ENCODE measurements around the gene GABRR2.

The GABRR2 gene

DNA sequence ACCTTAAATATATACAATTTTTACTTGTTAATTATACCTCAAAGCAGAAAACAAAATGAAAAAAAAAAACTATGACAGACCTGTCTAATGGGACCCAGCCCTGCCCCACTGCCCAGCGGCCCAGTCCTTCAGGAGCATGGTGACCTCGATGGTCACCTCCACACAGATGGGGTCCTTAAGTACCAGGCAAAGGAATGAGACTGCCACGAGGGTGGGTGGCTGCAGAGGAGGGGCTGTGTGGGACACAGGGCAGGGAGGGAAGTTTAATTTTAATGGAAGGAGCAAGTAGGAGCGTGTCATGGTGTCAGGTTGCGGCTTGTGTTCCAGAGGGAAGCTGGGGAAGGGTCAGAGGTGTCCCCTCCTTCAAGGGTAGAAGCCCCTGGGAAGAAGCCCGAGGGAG, 28.6 kb downstream of the GABRR2 start:
- Mint-ChIP-seq H3K9me3 (no peaks in the 10 kb centered on the region), H3K27ac (no peak overlapping the region), H3K4me3 (no peak overlapping the region), H3K27me3 (no peaks in the 10 kb centered on the region), H3K4me1 (no peaks in the 10 kb centered on the region)
- no peak for DNase-seq
- ATAC-seq = no peak

DNA sequence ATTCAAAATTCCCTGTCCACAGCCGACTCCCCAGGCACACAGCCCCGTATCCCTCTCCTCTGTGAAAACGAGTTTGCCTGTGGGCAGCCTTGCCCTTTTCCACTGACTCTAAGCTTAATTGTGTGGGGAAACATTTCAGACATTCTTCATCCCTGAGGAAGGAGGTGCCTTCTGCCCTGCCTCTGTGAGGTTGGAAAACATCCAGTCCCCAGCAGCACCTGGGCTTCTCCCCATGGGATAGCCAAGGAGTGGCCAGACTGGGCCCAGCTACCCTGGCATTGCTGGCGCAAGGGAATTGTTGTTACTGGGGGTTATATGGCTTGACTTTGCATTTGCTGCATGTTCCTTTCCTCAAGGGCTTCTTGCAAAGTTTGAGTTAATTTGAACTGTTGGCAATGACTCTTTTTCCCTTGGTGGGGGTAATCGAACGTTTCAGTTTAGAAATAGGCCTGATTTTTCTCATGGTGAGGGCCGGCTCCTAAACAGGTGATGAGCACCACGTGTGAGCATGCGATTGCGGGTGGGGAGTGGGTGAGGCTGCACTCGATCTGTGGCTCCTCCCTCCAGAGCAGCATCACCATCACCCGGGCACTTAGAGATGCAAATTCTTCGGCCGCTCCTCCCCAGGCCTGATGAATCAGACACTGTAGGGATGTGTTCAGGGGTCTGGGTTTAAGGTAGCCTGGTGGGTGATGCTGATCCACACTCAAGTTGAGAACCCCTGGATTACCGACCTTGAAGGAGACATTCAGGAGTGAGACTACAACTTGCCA, 29.9 kb downstream of the GABRR2 start:
- Mint-ChIP-seq H3K27me3 (no peaks in the 10 kb centered on the region), H3K27ac (no peak overlapping the region), H3K9me3 (no peaks in the 10 kb centered on the region), H3K4me1 (no peaks in the 10 kb centered on the region), H3K4me3 (no peak overlapping the region)
- DNase-seq (no peak), ATAC-seq (no peak)

DNA sequence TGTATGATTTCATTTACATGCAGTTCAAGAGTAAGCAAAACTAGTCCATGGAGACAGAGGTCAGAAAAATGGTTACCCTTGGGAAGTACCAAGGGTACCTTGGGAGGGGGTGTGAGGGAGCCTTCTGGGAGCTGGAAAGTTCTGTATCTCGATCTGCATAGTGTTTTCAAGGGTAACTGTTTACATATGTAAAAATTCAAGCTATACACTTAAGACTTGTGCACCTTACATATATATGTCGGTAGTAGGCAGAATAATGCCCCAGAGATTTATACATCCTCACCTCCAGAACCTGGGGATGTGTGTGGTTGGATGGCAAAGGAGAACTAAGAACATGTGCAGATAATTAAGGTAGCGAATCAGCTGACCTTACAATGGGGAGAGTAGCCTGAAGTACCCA, 31.0 kb downstream of the GABRR2 start:
- Mint-ChIP-seq H3K27me3 (no peaks in the 10 kb centered on the region), H3K9me3 (no peaks in the 10 kb centered on the region), H3K4me3 (no peak overlapping the region), H3K27ac (no peak overlapping the region), H3K4me1 (no peaks in the 10 kb centered on the region)
- DNase-seq (no peak), ATAC-seq (no peak)

DNA sequence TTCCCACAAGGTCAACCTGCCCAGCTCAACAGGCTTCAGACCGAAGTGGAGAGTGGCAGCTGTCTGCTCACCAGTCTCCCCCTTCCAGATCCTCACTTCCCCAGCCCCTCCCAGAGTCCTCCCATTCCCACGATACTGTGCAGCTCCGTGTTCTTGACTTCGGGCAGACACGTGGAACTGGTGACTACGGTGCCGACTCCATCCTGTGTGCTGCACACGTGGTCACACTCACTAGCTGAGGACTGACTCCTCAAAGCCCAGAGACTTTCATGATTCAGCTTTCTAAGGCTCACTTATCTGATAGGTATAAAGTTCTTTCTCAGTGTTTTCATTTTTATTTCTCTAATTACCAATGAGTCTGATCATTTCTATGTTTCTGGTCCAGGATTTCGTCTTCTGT, 32.4 kb downstream of the GABRR2 start:
- DNase-seq (no peak), ATAC-seq (no peak)
- peaks cover 8% of the 10 kb centered on the region for H3K4me1 Mint-ChIP-seq
- H3K4me3 Mint-ChIP-seq = no peak overlapping the region
- no peak overlapping the region for H3K27ac Mint-ChIP-seq
- H3K9me3 Mint-ChIP-seq = no peaks in the 10 kb centered on the region
- no peaks in the 10 kb centered on the region for H3K27me3 Mint-ChIP-seq

DNA sequence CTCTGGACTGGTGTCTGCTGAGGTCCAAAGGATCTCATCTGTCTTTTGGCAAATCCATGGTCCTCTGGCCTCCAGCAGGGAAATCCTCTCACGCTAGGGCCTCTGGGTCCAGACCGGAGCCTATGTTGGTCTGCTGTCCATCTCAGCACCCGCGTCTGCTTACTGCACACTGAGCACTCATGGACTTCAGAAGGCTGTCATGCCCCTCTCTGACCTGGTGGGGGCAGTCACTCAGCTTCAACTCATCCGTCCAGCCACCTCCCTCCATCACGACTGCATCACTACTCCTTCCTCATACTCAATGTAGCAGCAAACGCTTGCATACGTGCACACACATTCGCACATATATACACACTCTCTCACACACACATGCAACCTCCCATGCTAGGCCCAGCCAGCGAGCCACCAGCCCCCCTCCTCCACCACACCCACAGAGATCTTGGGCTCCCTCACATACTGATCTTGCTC, 33.3 kb downstream of the GABRR2 start:
- ATAC-seq = peak; percentile 83
- DNase-seq = peak; percentile 21 to 46
- H3K4me3 Mint-ChIP-seq = no peak overlapping the region

DNA sequence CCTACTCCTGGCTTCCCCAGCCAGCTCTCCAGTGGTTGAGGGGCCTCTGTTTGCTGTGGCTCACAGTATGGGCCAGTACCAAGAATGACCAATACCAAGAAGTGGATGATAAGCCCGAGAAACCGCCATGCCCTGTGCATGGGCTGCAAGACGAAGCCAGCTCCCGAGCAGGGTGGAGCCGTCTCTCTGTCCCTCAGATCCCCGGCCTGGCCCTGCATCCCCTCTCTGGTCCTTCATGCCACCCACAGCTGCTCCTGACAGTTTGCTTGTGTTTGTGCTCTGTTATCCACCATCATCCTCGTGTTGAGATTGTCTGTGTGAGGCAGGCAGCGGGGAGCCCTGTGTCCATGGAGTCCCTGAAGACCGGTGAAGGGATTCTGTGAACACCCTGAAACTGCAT, 36.1 kb downstream of the GABRR2 start:
- ATAC-seq (no peak), DNase-seq (no peak)
- Mint-ChIP-seq H3K4me1 (peaks cover 8% of the 10 kb centered on the region), H3K9me3 (no peaks in the 10 kb centered on the region), H3K4me3 (no peak overlapping the region), H3K27ac (no peak overlapping the region), H3K27me3 (no peaks in the 10 kb centered on the region)

More for the DNA sequence above, 33.3 kb downstream of the GABRR2 start:
- Mint-ChIP-seq H3K27me3 (no peaks in the 10 kb centered on the region), H3K27ac (no peak overlapping the region), H3K4me1 (peaks cover 8% of the 10 kb centered on the region), H3K9me3 (no peaks in the 10 kb centered on the region)

DNA sequence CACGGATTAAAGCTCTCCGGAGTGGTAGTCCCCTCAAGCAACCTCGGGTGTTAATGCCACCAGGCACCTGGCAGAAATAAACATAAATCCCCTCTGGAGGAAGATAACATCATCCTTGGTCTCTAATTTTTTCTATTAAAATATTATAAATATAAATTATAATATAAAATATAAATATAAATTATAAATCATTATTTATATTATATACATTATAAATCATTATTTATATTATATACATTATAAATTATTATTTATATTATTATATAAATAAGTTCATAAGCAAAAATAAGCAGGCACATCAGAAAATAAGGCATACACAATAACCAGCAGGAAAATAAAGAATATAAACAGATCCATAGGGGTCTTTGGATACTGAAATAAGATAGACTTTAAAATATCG, 39.2 kb downstream of the GABRR2 start:
- DNase-seq (no peak), ATAC-seq (no peak)
- Mint-ChIP-seq H3K27me3 (no peaks in the 10 kb centered on the region), H3K9me3 (no peaks in the 10 kb centered on the region), H3K27ac (no peak overlapping the region), H3K4me3 (no peak overlapping the region), H3K4me1 (peaks cover 8% of the 10 kb centered on the region)

DNA sequence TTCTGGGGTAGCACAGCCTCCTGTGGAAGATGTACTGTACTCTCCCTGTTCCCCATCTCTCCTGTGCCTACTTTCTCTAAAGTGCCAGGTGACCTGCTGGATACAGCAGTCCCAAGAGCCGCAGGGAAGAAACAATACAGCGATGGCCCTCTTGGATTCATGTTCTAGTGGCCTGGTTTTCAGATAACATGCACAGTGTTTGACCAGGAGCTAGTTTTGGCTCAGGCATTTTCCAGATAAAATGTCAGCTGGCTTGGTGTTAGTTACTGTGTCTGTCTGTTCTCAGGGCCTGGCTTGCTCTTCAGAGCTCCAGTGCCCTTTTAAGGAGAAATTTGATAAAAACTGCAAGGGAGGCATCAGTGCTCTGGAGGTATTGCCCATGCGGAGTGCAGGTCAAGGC, 41.3 kb downstream of the GABRR2 start:
- no peak for ATAC-seq
- no peaks in the 10 kb centered on the region for H3K27me3 Mint-ChIP-seq
- no peak overlapping the region for H3K4me3 Mint-ChIP-seq

DNA sequence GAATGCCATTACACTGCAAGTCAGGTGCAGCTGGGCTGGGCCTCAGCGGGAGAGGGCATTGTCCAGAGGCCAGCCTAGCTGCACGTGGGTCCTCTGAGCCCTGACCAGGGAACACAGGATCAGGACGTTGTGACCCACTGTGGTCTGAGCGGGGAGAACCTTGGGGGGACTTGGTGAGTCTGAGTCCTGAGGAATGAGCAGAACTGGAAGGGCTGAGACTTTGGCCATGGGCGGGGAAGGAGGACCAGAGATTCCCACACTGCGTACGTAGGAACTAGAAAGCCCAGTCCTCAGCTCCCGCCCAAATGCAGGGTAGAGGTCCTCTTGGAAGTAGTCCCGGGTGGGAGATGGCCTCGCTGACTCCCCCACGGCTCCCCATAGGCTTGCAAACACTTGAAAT, 42.5 kb downstream of the GABRR2 start:
- no peak for ATAC-seq
- Mint-ChIP-seq H3K4me1 (no peaks in the 10 kb centered on the region), H3K27ac (no peak overlapping the region), H3K9me3 (no peaks in the 10 kb centered on the region), H3K4me3 (no peak overlapping the region), H3K27me3 (no peaks in the 10 kb centered on the region)
- DNase-seq = no peak

More for the DNA sequence above, 41.3 kb downstream of the GABRR2 start:
- no peak for DNase-seq
- H3K4me1 Mint-ChIP-seq = peaks cover 6% of the 10 kb centered on the region
- H3K9me3 Mint-ChIP-seq = no peaks in the 10 kb centered on the region
- no peak overlapping the region for H3K27ac Mint-ChIP-seq

DNA sequence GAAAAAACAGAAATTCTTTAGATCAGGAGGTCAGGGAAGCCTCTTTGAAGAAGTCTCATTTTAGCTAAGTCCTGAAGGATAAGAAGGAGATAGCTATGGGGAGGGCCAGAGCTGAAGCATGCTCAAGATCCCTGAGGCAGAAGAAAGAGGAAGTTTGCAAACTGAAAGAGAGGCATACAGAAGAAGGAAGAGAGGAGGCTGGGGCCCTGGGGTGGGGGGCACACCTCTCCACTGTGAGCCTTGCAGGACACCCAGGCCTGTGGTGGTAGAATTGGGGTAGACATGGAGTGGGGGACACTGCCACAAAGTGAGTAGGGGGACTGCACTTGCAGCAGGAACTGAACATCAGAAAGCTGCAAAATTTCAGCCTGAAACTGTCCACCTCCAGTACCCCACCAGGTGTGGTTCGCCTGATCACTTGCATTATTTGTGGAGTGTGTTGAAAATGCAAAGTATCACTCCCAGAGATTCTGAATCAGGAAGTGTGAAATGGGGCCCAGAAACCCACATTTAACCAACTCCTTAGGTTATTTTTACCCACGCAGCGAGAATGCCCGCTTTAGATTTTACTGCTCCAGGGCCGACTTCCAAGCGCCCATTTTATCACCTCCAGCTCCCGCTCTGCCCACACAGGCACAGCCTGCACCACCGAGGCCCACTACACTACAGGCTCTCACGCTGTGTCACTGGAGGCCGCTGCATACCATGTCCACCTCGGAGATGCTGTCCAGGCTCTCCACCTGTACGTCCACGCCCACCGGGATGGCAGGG, 44.0 kb downstream of the GABRR2 start:
- ATAC-seq = no peak
- H3K9me3 Mint-ChIP-seq = no peaks in the 10 kb centered on the region
- no peaks in the 10 kb centered on the region for H3K4me1 Mint-ChIP-seq
- DNase-seq = no peak
- H3K27ac Mint-ChIP-seq = no peak overlapping the region
- no peak overlapping the region for H3K4me3 Mint-ChIP-seq
- no peaks in the 10 kb centered on the region for H3K27me3 Mint-ChIP-seq

DNA sequence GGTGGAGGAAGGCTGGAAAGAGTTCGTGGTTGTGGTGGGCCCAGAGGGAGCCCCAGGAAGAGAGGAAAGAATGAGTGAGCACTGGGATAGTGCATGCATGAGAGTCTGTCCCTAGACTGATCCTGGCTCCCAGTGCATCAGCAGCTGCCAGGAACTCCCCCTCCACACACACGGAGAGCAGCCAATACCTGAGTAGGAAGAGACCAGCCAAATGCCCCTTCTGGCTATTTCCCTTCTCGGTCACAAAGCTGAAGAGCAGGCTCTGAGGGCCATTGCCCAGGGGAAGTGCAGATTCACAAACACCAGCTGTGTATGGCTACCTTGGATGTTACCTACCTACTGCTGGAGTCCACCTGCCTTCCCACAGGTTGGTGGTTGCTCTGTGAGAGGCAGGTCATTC, 45.1 kb downstream of the GABRR2 start:
- no peak overlapping the region for H3K27ac Mint-ChIP-seq

DNA sequence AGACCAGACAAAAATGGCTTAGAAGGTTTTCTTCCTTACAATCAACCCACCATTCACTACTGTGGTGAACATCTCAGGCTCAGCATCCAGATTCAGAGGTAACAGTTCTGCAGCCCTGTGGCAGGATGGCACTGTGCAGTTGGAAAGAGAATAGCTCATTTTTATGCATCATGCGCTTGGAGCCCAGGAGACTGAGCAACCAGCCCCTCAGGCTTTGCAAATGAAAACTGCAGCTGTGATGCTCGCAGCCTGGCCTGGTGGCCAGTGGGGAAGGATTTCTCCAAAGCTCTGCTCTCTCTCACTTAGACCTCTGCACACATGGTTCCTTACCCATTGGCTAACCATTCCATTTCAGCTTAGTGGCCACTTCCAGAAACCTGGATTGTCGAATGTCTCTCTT, 45.8 kb downstream of the GABRR2 start:
- ATAC-seq = no peak
- Mint-ChIP-seq H3K27me3 (no peaks in the 10 kb centered on the region), H3K4me1 (no peaks in the 10 kb centered on the region), H3K4me3 (no peak overlapping the region), H3K9me3 (no peaks in the 10 kb centered on the region), H3K27ac (no peak overlapping the region)
- no peak for DNase-seq

More for the DNA sequence above, 45.1 kb downstream of the GABRR2 start:
- DNase-seq (no peak), ATAC-seq (no peak)
- Mint-ChIP-seq H3K9me3 (no peaks in the 10 kb centered on the region), H3K4me3 (no peak overlapping the region), H3K27me3 (no peaks in the 10 kb centered on the region), H3K4me1 (no peaks in the 10 kb centered on the region)

DNA sequence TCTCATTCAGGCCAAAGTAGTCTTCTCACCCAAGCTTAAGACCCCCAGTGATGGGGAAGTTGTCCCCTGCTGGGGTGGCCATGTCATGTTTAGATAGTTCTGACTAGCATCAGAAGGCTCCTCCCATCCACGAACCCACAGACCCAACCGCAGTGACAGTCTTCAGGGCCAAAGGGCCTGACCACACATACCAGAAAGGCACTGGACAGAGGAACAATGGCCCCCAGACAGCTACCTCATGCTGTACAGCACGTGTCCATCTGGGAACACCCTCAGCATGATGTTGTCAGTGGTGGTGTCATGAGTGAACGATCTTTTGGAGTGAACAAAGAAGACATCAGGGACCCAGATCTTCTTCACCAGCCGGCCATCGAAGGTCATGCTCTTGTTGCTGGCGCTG, 46.3 kb downstream of the GABRR2 start:
- no peaks in the 10 kb centered on the region for H3K4me1 Mint-ChIP-seq
- no peak overlapping the region for H3K4me3 Mint-ChIP-seq
- DNase-seq (no peak), ATAC-seq (no peak)
- H3K9me3 Mint-ChIP-seq = no peaks in the 10 kb centered on the region
- H3K27me3 Mint-ChIP-seq = no peaks in the 10 kb centered on the region
- no peak overlapping the region for H3K27ac Mint-ChIP-seq

DNA sequence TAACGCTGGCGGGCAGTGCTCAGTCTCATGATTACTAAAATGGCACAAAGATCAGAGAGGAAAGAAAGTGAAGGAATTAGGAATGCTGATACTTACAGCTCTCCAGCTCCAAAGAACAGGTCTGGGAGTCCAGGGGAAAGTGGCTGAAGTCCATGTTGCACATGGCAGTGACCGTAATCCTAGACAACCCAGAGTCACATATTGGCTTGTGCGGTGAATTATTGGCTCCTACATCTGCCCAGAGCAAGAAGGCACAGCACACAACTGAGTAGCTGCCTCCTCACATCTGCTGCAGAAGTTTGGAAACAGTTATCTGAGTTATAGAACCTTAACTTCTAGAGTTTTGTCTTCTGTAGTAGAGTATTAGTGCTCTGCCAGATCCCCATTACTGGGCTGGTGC, 47.2 kb downstream of the GABRR2 start:
- DNase-seq (no peak), ATAC-seq (no peak)
- H3K4me1 Mint-ChIP-seq = no peaks in the 10 kb centered on the region
- no peak overlapping the region for H3K4me3 Mint-ChIP-seq
- no peaks in the 10 kb centered on the region for H3K9me3 Mint-ChIP-seq
- H3K27me3 Mint-ChIP-seq = no peaks in the 10 kb centered on the region
- H3K27ac Mint-ChIP-seq = no peak overlapping the region

DNA sequence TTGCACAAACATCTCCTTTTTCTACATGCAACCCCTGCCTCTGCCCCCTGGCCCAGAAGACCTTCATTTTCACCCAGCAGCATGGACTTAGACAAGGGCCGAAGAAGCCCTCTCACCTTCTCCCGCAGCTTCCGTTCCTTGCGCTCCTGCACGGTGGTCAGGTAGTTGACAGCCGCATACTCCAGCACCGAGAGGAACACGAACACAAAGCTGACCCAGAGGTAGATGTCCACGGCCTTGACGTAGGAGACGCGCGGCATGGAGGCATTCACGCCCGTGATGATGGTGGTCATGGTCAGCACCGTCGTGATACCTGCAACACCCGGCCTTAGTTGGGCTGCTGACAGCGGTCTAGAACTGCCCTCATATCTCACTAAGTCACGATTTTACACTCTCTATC, 50.8 kb downstream of the GABRR2 start:
- Mint-ChIP-seq H3K4me1 (no peaks in the 10 kb centered on the region), H3K9me3 (no peaks in the 10 kb centered on the region), H3K4me3 (no peak overlapping the region), H3K27me3 (no peaks in the 10 kb centered on the region), H3K27ac (no peak overlapping the region)
- ATAC-seq (no peak), DNase-seq (no peak)

DNA sequence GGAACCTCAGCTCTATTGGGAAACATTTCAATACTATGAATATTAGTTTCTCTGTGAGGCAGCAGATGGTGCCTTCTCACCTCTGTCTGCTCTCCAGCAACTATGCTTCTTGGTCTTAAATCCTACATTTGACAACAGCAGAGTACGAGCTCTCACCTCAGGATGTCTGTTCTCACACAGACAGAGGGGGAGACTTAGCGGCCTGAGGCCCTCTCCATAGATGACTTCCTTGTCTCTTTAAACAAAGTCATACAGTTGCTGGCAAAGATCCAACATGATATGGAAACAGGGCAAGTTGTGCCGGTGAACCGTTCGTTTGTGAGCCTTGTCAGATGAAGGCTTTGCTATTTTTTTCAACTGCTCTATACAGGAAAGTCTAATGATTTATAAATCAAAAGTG, 54.3 kb downstream of the GABRR2 start:
- ATAC-seq = no peak
- Mint-ChIP-seq H3K4me1 (no peaks in the 10 kb centered on the region), H3K4me3 (no peak overlapping the region), H3K9me3 (no peaks in the 10 kb centered on the region), H3K27me3 (no peaks in the 10 kb centered on the region), H3K27ac (no peak overlapping the region)
- no peak for DNase-seq
